T-cell (primary cell): Measurements from ENCODE around the gene GIGYF2. TPM values are rescaled to one million over a fixed set of nuclear protein-coding genes. Genes with fewer than 3 reads are reported as not detected.
A peak's percentile ranks its signal among the peaks of the same experiment; 100 is the strongest.

Experiments used
- ATAC-seq, 4 experiments: fragments of 200-7000 bp in 3 of 4; fragments of 150-1000 bp in 1 of 4; cut with Tn5 transposase; replicated peaks in 1 of 4; 1 replicate in 3 of 4; 2 replicates in 1 of 4; pipeline ENCODE4 v1.10.0; 2021; ENCODE audit warnings: moderate library complexity in 3 of 4, mild to moderate bottlenecking in 2 of 4, moderate number of reproducible peaks in 1 of 4
- CTCF ChIA-PET, 2 donors: fragments of 300-600 bp; sonication (Branson Sonifier 250); formaldehyde crosslinking; loops; one replicate each; lab custom pipeline; 2022; ENCODE audit warnings: antibody characterized with exemption in 2 of 2; lab: Charles Lee
- POLR2A ChIA-PET, 2 donors: fragments of 300-600 bp; sonication (Branson Sonifier 250); formaldehyde crosslinking; loops; one replicate each; lab custom pipeline; 2022; ENCODE audit warnings: antibody characterized with exemption in 2 of 2; lab: Charles Lee
- DNase-seq, 35 experiments: peaks; one replicate each; pipeline versions ENCODE4 v3.0.0 to v3.0.0-alpha.2; 2013 to 2023
- H3K27ac ChIP-seq: one replicate; pipeline ENCODE4 v1.5.1; 2013; ENCODE audit warnings: low read length
- H3K27me3 ChIP-seq, 2 experiments: replicated peaks in 1 of 2; 1 replicate in 1 of 2; 2 replicates in 1 of 2; pipeline versions ENCODE4 v1.6.1 to v1.7.0; 2013; ENCODE audit warnings: low read length in 1 of 2, mixed read lengths in 1 of 2; ENCODE audit not compliant: control insufficient read depth in 2 of 2, insufficient read depth in 2 of 2; ENCODE audit errors: extremely low read depth in 1 of 2
- H3K36me3 ChIP-seq, 2 donors: 1 replicate in 1 of 2; 2 replicates in 1 of 2; pipeline versions ENCODE4 v1.6.1 to v1.7.0; 2013; ENCODE audit warnings: low read length in 1 of 2; ENCODE audit not compliant: control insufficient read depth in 2 of 2, insufficient read depth in 1 of 2; ENCODE audit errors: extremely low read depth in 1 of 2
- H3K4me1 ChIP-seq, 2 experiments: 1 replicate in 1 of 2; 2 replicates in 1 of 2; pipeline versions ENCODE4 v1.6.1 to v1.7.0; 2013; ENCODE audit warnings: low read length in 2 of 2, mixed read lengths in 1 of 2; ENCODE audit not compliant: insufficient read depth in 2 of 2, control insufficient read depth in 1 of 2; ENCODE audit errors: extremely low read depth in 1 of 2
- H3K4me3 ChIP-seq, 2 donors: 1 replicate in 1 of 2; 2 replicates in 1 of 2; pipeline versions ENCODE4 v1.5.1 to v1.7.0; 2013; ENCODE audit warnings: mild to moderate bottlenecking in 2 of 2, low read length in 1 of 2, moderate library complexity in 1 of 2; ENCODE audit not compliant: control insufficient read depth in 1 of 2; ENCODE audit errors: extremely low read depth in 1 of 2
- H3K9me3 ChIP-seq: 2 replicates; pipeline ENCODE4 v1.7.0; 2013
- H3K27ac Mint-ChIP-seq, 2 donors: one replicate each; pipeline ENCODE4 v1.8.0; 2020 to 2021; ENCODE audit warnings: mild to moderate bottlenecking in 2 of 2, mixed read lengths in 2 of 2
- H3K27me3 Mint-ChIP-seq, 2 donors: one replicate each; pipeline ENCODE4 v1.8.0; 2021 to 2022; ENCODE audit warnings: mixed read lengths in 2 of 2
- H3K36me3 Mint-ChIP-seq: one replicate; pipeline ENCODE4 v1.8.0; 2021; ENCODE audit warnings: mixed read lengths
- H3K4me1 Mint-ChIP-seq, 3 donors: one replicate each; pipeline ENCODE4 v1.8.0; 2020 to 2022; ENCODE audit warnings: mixed read lengths in 3 of 3, mild to moderate bottlenecking in 1 of 3
- H3K4me3 Mint-ChIP-seq, 3 donors: one replicate each; pipeline ENCODE4 v1.8.0; 2020 to 2022; ENCODE audit warnings: mild to moderate bottlenecking in 3 of 3, mixed read lengths in 3 of 3, moderate library complexity in 3 of 3
- H3K9me3 Mint-ChIP-seq, 3 donors: one replicate each; pipeline ENCODE4 v1.8.0; 2020 to 2022; ENCODE audit warnings: mixed read lengths in 3 of 3
- WGBS: methylation state at CpG from one replicate; pipeline ENCODE4 v1.1.5; 2013; ENCODE audit warnings: missing lambda C conversion rate; ENCODE audit not compliant: insufficient coverage; 5-methylcytosine and 5-hydroxymethylcytosine counted together
- total RNA-seq, 35 experiments: library from RNA in 6 of 35; stranded (reverse) in 6 of 35; fragments of 120-200 nt in 1 of 35; gene quantifications; one replicate each; pipeline versions ENCODE4 v1.2.1 to v1.2.4 and lab custom pipeline; 2013 to 2026

Gene GIGYF2
- total RNA-seq, 5 donors from 2014 or later (not counting 1 experiment from before 2014, with no cell fraction given): 57.8 to 76.8 (median 68.7) TPM

DNA sequence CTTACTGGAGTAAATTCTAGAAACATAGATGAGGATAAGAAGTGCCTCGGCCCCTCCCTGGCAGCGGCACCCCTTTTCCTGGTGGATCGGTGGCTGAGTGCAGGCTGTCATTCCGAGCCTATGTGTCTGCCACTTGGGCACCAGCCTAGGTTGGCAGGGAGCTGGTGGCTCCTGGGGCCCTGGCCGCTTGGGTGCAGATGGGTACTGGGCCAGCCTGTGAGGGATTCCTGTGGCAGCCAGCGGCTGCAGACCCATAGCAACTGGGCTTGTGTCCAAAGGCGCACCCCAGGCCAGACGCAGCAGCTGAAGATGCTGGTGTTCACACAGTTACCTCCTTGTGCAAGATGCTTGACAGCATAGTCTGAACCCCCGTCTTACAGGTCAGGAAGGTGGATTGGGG lies 175.7 kb downstream of the GIGYF2 start:
- H3K4me1 ChIP-seq: peaks cover 0 to 10% of the 10 kb centered on the region in 2 experiments
- Mint-ChIP-seq H3K27ac (no peak overlapping the region), H3K9me3 (no peaks in the 10 kb centered on the region), H3K36me3 (peaks cover 9% of the 10 kb centered on the region), H3K4me3 (no peak overlapping the region), H3K4me1 (peaks cover 0 to 9% (median 7%) of the 10 kb centered on the region in 3 donors), H3K27me3 (peaks cover 12 to 27% of the 10 kb centered on the region in 2 donors)
- ChIA-PET POLR2A (no interaction called here), CTCF (no interaction called here)
- 93% methylated on average over 8 of the region's 9 CpGs for WGBS
- no peaks in the 10 kb centered on the region for H3K36me3 ChIP-seq
- DNase-seq (no peak), ATAC-seq (no peak)
- peaks cover 0 to 50% of the 10 kb centered on the region in 2 experiments for H3K27me3 ChIP-seq
- no peaks in the 10 kb centered on the region for H3K9me3 ChIP-seq
- no peak overlapping the region for H3K4me3 ChIP-seq
- H3K27ac ChIP-seq: no peak overlapping the region

DNA sequence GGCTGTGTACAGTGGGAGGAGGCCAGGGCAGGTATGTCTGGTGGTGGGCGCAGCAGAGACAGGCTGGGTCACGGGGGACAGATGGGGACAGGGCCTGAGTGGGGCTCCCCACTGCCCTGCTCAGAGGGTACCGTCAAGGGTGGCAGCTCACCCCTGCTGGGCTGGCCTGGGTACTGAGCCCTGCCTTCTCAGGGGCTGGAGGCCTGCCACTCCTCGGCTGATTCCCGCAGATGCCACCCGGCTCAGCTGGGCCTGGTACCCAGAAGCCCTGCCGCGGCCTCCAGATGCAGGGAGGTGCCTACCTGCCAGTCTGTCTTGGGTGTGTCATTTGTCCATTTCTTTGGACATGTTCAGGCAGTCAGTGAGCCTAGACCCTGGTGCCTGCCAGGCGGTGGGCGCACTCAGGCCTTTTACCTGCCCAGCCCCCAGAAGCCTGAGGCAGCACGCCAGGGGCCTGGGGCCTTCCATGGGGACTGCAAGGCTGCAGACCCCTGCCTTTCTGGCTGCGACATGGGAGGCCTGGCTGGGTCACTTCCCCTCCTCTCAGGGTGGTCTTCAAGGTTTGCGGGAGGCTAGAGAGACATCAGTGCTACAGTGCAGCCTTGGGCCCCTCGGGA lies 176.3 kb downstream of the GIGYF2 start:
- Histone ChIP-seq H3K9me3 (no peaks in the 10 kb centered on the region), H3K27me3 (peaks cover 0 to 52% of the 10 kb centered on the region in 2 experiments), H3K4me3 (no peak overlapping the region), H3K4me1 (peaks cover 0 to 10% of the 10 kb centered on the region in 2 experiments), H3K36me3 (no peaks in the 10 kb centered on the region), H3K27ac (no peak overlapping the region)
- H3K4me3 Mint-ChIP-seq: no peak overlapping the region
- peaks cover 0 to 9% (median 7%) of the 10 kb centered on the region in 3 donors for H3K4me1 Mint-ChIP-seq
- DNase-seq: no peak
- ChIA-PET CTCF (no interaction called here), POLR2A (no interaction called here)
- no peak for ATAC-seq
- 92% methylated on average over 13 of the region's 14 CpGs for WGBS
- H3K9me3 Mint-ChIP-seq: no peaks in the 10 kb centered on the region
- H3K27ac Mint-ChIP-seq: no peak overlapping the region
- peaks cover 14 to 32% of the 10 kb centered on the region in 2 donors for H3K27me3 Mint-ChIP-seq
- peaks cover 9% of the 10 kb centered on the region for H3K36me3 Mint-ChIP-seq

DNA sequence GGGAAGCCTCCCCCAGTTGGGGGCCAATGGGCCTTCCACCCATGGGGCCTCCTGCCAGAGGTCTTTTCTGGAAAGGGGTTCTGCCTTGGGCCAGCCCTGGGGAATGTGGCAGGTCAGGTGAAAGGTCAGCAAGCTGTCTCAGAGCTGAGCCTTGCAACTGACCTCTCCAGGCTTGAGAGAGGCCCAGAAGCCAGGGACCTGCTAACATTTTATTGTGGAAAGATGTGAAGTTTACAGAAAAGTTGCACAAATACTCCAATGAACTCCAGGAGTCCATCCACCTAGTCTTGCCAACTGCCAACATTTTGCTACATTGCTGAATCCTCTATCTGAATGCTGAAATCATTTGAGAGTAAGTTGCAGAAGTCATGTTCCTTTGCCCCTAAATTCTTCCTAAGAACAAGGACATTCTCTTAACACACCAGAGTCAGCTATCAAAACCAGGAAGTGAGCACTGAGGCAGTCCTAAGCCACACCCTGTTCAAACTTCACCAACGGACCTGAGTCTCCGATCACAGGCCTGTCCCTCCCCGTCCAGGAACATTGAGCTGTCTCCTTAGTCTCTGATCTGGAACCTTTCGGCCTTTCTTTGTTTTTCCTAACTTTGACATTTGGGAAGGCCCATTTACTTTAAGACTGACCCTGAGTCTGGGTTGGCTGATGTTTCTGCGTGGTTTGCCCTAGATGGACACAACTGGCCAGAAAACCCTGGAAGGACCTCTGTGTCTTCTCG lies 176.9 kb downstream of the GIGYF2 start:
- peaks cover 6% of the 10 kb centered on the region for H3K36me3 Mint-ChIP-seq
- Histone ChIP-seq H3K4me1 (peaks cover 0 to 10% of the 10 kb centered on the region in 2 experiments), H3K27me3 (peaks cover 0 to 52% of the 10 kb centered on the region in 2 experiments), H3K36me3 (no peaks in the 10 kb centered on the region), H3K4me3 (no peak overlapping the region), H3K27ac (no peak overlapping the region), H3K9me3 (no peaks in the 10 kb centered on the region)
- peaks cover 0 to 9% (median 7%) of the 10 kb centered on the region in 3 donors for H3K4me1 Mint-ChIP-seq
- DNase-seq (no peak), ATAC-seq (no peak)
- peaks cover 14 to 32% of the 10 kb centered on the region in 2 donors for H3K27me3 Mint-ChIP-seq
- WGBS: 89% methylated on average over 6 of the region's 6 CpGs
- CTCF ChIA-PET: no interaction called here
- POLR2A ChIA-PET: no interaction called here
- H3K27ac Mint-ChIP-seq: no peak overlapping the region
- no peaks in the 10 kb centered on the region for H3K9me3 Mint-ChIP-seq
- peak overlapping the region in 1 of 3 donors; percentile 64 for H3K4me3 Mint-ChIP-seq

DNA sequence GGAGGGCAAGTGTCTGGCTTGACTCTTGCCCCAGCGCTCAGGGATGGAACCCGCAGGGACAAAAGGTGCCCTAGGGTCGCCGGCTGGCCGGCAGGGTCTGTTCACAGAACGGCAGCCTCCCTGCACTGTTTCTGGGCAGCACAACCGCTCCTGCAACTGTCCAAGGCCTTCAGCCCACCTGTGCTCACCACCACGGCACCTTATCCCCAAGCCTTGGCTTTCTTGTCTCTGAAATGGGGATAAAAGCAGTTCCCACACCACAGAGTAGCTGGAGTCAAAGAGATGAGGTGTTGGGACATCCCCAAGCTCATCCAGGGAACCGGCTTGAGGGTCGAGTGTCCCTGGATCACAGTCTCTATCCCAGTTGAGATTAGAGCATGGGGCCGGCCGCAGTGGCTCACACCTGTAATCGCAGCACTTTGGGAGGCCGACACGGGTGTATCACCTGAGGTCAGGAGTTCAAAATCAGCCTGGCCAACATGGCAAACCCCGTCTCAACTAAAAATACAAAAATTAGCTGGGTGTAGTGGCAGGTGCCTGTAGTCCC lies 177.6 kb downstream of the GIGYF2 start:
- Mint-ChIP-seq H3K4me1 (peaks cover 0 to 9% (median 7%) of the 10 kb centered on the region in 3 donors), H3K36me3 (peaks cover 4% of the 10 kb centered on the region), H3K4me3 (peak overlapping the region; percentile 31 to 64 (median 60)), H3K27me3 (peaks cover 14 to 32% of the 10 kb centered on the region in 2 donors), H3K9me3 (no peaks in the 10 kb centered on the region), H3K27ac (no peak overlapping the region)
- H3K36me3 ChIP-seq: no peaks in the 10 kb centered on the region
- no peak for DNase-seq
- no peak overlapping the region for H3K27ac ChIP-seq
- ChIA-PET POLR2A (no interaction called here), CTCF (no interaction called here)
- H3K4me3 ChIP-seq: no peak overlapping the region
- WGBS: 95% methylated on average over 10 of the region's 16 CpGs
- peaks cover 0 to 52% of the 10 kb centered on the region in 2 experiments for H3K27me3 ChIP-seq
- no peak for ATAC-seq
- H3K4me1 ChIP-seq: peaks cover 0 to 10% of the 10 kb centered on the region in 2 experiments
- no peaks in the 10 kb centered on the region for H3K9me3 ChIP-seq

DNA sequence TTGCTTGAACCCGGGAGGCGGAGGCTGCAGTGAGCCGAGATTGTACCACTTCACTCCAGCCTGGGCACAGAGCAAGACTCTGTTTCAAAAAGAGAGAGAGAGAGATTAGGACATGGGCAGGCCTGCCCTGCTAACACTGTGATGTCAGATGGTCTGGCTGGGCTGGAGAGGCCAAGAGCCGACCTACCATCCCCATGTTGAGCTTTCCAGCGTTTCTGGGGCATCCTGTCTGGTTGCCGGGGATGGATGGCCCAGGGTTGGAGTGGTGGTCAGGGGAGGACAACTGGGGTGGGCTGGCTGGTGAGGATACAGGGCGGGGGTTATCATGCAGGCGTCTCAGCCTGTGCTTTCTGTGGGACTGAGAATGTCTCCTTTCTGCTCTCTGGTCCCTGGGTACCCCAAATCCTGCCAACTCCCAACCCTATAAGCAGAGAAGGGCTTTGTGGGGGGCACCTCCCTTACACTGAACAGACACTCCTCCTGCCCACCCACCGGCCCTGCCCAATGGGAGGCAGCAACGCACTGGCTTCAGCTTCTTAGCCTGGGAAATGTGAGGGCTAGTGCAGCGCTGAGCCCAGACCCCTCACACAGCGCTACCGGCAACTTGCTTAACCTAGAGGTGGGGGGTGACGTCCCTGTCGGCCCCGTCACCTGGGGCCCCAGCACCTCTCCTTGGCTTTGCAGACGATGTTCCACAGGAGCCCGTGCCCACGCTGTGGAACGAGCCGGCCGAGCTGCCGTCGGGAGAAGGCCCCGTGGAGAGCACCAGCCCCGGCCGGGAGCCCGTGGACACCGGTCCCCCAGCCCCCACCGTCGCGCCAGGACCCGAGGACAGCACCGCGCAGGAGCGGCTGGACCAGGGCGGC lies 178.4 kb downstream of the GIGYF2 start:
- Histone ChIP-seq H3K36me3 (no peaks in the 10 kb centered on the region), H3K27me3 (peaks cover 0 to 52% of the 10 kb centered on the region in 2 experiments), H3K9me3 (no peaks in the 10 kb centered on the region), H3K4me3 (no peak overlapping the region), H3K27ac (no peak overlapping the region), H3K4me1 (peaks cover 0 to 10% of the 10 kb centered on the region in 2 experiments)
- ATAC-seq (peak in 1 of 4 experiments; percentile 8), DNase-seq (no peak)
- Mint-ChIP-seq H3K9me3 (no peaks in the 10 kb centered on the region), H3K36me3 (peaks cover 2% of the 10 kb centered on the region), H3K4me3 (peak overlapping the region; percentile 45 to 64 (median 60)), H3K27me3 (peaks cover 14 to 32% of the 10 kb centered on the region in 2 donors), H3K4me1 (peaks cover 0 to 9% (median 7%) of the 10 kb centered on the region in 3 donors), H3K27ac (no peak overlapping the region)
- 27% methylated on average over 22 of the region's 37 CpGs for WGBS
- ChIA-PET CTCF (no interaction called here), POLR2A (no interaction called here)
